GM19467 (cell line): ENCODE data around the gene SLC23A2.
"Not testable (repeated sequence)": the region's sequence is repeated elsewhere in the genome, so short reads cannot be mapped to it uniquely, and the experiment has no call there.

Experiments
- ATAC-seq: cut with Tn5 transposase; IDR thresholded peaks from one replicate; pipeline ENCODE4 v1.9.1; 2021; ENCODE audit warnings: mild to moderate bottlenecking, moderate library complexity; ENCODE audit not compliant: unreplicated experiment

Gene SLC23A2

GRCh38 chr20:4937407-4938319, 63.6 kb downstream of the SLC23A2 start:
- ATAC-seq: no peak

- no peak for ATAC-seq
These were observed 64.4 kb downstream of the SLC23A2 start for GRCh38 chr20:4936851-4937406.

DNA sequence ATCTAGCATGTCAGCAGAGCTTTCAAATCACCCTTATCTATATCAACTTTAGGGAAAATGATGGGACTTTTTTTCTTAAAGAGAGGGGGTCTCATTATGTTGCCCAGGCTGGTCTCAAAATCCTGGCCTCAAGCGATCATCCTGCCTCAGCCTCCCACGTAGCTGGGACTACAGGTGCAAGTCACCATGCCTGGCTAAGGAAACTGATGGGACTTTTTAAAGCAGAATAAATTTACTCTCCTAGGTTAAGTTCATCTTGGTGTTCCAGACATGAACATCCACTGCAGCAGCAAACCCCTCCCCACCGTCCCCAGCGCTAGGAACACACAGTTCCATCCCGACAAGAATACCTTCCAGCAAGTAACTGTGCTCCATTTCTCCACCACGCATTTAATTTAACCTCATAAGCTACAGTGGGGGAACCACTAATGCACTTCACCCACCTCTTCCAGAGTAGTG, 64.9 kb downstream of the SLC23A2 start:
- no peak for ATAC-seq

DNA sequence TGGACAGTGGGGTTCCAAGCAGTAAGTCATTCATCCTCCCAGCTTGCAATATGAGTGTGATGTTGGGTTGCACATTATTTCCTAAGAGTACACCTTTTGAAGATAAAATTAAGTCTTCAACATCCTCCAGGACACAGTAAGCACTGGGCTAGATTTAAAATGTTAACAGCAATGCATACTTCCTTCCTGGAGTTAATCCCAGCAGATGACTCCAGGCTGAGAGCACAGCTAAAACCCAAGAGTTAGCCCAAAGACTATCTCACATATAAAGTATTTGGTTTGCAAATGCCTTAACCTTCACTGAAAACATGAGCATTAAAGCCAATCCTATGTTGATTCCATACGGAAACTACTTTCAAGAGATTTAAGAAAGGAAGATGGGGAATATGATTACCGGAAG, 69.2 kb downstream of the SLC23A2 start:
- ATAC-seq: no peak

DNA sequence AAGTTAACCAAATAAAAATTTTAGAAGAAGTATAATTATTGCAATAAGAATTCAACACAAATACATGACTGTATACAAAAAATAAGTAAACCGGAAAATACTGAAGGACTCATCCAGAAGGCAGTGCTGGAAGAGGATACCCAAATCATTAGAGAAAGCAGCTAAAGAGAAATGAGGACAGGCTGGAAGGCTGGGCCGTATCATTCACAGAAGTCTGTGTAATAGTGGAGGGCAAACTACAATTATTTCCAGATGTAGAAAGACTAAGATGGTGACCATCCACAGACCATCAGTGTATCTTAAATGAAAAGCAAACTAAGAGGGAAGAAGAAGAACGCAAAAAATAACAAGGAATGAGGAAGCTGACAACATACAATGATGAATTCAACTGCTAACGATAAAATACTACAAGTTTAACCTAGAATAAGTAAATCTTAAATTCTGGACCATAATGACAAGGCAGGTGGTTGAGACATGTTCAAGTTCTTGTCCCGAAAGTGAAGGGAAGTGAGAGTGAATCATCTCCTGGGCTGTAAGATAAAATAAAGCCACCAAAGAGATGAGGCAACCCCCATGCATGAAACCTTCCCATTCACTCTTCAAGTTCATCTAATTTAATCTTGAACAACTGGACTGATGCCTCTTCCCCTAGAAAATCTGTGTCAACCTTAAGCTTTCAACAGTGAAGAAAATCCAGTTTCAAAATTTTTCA, 71.5 kb downstream of the SLC23A2 start:
- no peak for ATAC-seq

DNA sequence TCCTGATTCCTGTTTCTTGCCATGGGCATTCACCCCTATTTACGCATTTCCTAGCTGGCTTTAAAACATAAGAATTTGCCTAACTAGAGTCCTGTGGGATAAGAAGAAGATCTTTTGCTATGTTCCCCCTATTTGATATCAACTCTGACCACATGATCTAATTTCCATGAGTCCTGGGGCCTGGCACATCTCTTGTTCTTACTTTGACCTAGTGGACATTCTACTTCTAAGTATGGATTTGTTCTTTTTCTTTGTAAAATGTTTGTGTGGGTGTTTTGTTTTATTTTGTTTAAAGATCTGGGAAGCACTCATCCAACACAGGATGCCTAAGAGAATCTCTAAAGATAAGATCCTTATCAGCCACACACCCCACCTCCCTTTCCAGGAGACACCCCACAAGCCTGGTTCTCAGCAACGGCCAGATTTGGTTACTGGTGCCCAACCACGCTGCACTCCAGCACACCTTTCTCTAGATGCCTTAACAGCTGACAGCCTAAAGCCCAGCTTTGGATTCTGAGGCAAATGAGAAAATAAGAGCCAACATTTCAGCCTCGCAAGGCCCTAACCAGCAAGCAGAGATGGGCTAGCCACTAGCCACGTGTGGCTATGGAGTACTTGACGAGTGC, 74.7 kb downstream of the SLC23A2 start:
- ATAC-seq: no peak

- ATAC-seq: no peak
These were observed 75.3 kb downstream of the SLC23A2 start for GRCh38 chr20:4925842-4926530.

GRCh38 chr20:4924446-4924845, 76.9 kb downstream of the SLC23A2 start:
- ATAC-seq: no peak

- no peak for ATAC-seq
These were observed 77.3 kb downstream of the SLC23A2 start for GRCh38 chr20:4924032-4924431.

DNA sequence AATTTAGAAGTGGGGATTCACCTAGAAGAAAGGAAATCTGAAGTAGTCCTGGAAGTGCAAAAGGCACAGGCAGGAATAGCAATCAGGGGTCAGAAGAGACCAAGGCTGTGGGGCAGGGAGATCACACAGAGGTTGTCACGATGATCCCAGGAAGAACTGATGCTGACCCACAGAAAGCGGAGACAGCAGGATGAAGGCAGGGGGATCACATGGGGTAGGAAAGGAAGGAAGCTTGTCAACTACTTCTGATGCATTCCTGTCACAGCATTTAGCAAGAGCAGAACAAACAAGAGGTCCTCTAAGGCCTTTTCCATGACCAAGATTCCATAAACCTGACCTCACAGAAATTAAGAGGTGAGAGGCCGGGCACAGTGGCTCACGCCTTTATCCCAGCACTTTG, 79.1 kb downstream of the SLC23A2 start:
- no peak for ATAC-seq

DNA sequence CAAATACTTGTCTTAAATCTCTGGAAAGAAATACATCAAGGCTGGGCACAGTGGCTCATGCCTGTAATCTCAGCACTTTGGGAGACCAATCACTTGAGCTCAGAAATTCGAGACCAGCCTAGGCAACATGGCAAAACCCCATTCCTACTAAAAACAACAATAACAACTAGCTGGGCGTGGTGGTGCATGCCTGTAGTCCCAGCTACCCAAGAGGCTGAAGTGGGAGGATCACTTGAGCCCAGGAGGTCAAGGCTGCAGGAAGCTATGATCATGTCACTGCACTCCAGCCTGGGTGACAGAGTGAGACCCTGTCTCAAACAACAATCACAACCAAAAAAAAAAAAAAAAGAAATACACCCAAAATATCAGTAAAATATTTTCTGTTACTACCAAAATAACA, 80.0 kb downstream of the SLC23A2 start:
- ATAC-seq: not testable (repeated sequence)

- ATAC-seq: no peak
These were observed 80.7 kb downstream of the SLC23A2 start for GRCh38 chr20:4920655-4921054.

- ATAC-seq: no peak
These were observed 81.2 kb downstream of the SLC23A2 start for GRCh38 chr20:4920131-4920530.

DNA sequence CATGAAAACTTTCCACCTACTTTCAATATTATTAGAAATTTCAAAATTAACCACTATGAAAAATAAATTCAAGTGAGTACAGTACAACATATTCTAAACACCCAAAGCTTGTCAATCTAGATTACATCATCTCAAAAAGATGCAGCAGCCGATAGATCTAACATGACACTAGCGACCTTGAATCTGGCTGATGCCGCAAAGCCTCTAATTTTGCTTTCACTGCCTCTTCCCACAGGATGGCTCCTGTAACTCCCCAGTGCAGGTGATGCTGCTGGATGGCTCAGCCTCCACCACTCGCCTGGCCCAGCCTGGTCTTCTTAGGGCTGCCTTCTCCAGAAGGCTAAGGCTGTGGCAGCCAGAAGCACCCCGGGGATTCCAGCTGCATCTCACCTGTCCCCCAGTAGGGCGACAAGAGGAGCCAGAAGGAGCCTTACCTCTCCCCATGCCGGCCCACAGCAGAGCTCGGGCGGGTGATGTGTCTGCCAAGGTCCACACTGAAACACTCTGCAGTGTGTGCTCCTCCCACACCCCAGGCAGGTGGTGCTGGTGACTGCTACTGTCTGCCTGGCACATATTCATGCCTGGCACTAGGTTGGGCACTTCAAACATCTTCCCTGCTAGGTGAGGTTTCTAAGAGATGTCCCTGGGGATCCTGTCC, 82.1 kb downstream of the SLC23A2 start:
- ATAC-seq: no peak

DNA sequence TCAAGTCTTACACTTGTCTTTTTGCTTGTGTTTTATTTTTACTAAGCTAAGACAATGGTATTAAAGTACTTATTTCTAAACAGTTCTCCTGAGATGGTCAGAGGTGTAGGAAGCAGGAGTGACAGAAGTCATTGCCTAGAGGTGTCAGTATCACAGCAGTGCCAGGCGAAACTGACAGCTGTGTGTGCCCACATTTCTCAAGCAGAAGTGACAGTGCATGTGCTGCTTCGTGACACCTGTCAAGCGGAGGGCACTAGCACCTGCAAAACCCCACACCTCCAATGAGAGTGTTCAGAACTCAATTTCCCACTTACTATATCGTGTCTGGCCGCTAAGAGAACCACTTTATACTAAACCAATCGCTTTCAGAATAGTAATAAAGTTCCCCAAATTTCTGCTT, 82.8 kb downstream of the SLC23A2 start:
- ATAC-seq: no peak

- no peak for ATAC-seq
These were observed 84.1 kb downstream of the SLC23A2 start for GRCh38 chr20:4916971-4917881.

DNA sequence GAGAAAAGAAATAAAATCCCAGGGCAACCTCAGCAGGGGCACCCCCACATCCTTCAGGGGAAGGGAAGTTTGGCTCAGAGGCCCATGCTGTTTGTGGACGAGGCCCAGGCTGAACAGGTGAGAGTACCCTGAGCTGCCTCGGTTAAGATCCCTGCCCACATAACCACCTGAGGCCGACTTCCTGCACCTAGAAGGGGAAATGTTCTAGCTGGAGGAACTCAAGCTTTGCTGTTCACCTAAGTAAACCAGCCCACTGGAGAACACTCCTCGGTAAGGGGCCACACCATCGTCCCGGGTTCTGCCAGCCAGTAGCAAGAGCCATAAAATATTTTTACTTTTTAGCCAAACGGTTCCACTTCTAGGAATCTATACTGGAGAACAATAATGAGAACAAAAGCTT, 88.2 kb downstream of the SLC23A2 start:
- ATAC-seq: no peak

DNA sequence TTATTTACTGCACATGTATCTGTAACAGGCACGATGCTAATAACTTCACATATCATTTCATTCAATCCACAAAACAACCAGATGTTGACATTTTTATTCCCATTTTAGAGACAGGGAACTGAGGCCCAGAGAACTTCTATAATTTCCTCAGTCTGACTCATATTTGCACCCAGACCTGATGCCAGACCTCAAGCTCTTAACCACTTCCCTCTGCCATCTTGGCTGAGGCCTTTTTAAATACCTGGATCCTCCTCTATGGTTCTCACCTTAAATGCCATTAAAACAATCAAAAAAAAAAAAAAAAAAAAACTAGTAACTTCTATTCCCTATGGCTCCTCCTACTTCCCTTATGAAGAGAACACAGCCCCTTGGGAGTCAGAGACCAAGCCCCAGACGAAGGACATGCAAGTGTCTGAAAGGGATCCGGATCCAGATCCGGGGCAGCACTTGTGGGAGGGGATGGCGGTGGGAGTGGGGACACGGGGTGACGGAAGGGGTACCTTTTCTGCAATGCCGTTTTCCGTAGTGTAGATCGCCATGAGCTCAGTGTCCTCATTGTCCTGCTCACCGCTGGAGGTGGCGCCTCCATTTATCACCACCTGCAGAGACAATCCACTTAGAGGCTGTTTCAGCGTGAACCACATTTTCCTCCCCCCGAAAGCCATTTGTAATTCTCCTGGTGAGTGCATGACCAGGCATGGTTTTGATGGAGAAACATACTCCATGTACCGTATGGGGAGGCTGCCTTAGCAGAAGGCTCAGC, 88.7 kb downstream of the SLC23A2 start:
- no peak for ATAC-seq
